GM19099 (cell line): Measurements from ENCODE around the gene ASAP2.

Experiments
- POLR2A ChIP-seq: IDR thresholded peaks from 3 replicates; pipeline ENCODE4 v1.6.1; 2011; ENCODE audit warnings: low read depth; ENCODE audit not compliant: insufficient read length; ENCODE audit errors: extremely low read depth

ASAP2 gene

DNA sequence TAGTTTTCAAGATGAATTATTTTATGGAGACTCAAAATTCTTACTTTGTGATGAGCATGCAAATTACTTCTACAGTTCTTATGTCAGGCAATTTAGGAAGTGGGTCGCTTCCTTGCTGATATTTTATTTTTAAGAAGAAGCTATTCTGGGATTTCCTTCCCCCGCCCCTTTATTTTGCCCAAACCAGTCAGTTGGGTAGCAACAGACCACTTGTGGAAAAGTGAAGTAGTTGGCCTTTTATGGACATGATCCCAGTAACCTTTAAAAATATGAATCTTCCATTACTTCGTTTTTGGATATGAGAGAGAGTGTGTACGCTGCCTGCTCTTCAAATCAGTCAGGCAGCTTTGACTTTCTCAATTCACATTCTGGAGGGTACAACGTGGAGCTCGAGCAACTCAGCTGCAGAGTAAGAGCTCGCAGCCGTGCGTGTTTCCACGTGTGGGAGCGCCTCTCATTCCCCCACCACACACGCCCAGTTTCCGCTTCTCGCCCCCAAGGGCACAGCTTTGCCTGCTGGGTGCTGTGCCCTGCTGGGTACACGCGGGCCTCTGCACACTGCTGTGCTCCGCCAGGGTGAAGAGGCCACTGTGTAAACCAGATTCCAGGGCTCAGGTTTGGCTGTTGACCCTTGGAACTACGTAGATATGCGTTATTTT, 124.1 kb downstream of the ASAP2 start:
- TF ChIP-seq POLR2A = no peak

DNA sequence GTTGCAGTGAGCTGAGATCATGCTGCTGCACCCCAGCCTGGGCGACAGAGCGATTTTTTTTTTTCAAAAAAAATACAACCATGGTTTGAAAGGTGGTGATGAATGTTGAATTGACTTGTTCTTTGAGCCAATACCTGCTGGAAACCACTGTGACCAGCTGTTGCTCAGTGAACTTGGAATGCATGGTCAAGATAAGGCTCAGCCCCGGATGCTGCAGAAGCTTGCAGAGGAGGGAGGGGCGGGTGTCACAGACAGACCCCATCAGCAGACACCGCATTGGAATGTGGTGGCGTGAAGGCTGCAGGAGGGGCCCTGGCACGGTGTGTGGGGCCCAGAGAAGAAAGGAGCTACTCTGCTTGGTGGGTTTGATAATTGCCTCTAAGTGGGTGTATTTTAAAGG, 125.1 kb downstream of the ASAP2 start:
- no peak for TF ChIP-seq POLR2A

DNA sequence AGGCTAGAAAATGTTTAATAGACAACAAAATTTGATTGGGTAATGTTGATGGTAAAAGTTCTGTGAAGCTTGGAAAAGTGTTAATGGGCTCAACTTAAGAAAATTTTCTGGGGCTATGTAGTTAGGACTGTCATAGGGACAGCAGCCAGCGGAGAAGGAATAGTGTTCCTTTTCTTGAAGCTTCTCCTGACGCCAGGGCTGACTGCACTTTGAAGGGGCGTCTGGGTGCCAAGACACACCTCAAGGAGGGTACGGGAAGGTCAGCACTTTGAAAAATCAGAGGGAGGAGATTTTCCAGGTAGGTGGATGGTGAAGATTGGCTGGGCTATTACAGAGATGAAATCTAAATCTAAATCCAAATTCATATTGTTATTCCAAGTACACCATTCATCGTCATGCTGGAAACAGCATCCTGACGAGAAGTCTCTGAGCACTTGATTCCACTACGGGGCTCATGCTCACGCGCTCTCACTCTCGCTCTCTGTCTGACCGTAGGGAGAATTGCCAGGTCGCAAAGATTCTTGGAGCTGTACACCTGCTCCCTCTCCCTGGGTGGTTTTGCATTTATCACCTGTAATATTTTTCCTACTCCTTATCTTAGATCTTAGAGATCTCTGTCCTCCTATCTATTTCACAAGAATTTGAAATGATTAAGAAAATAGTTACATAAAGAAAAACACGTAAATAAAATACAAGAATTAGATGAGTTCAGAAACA, 125.7 kb downstream of the ASAP2 start:
- TF ChIP-seq POLR2A = no peak

- no peak for TF ChIP-seq POLR2A
Observed at GRCh38 chr2:9332853-9333245, 126.2 kb downstream of the ASAP2 start.

- TF ChIP-seq POLR2A = no peak
Observed at GRCh38 chr2:9333591-9334171, 127.1 kb downstream of the ASAP2 start.

DNA sequence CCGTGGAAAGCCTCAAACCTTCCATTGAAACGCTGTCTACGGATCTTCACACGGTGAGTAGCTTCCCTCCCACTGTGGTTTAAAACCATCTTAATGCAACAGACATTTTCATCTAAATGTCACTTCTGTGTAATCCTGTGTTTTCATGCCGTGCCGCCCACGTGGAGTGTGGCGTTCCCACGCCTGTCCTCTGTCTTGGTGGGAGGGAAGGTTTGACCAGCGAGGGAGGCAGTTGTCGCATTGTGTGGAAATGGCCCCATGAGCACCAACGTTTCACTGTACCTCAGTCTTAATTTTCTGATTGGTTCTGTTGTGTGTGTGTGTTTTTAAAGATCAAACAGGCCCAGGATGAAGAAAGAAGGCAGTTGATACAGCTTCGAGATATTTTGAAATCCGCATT, 128.1 kb downstream of the ASAP2 start:
- TF ChIP-seq POLR2A = no peak

GRCh38 chr2:9335322-9335832, 128.8 kb downstream of the ASAP2 start:
- no peak for TF ChIP-seq POLR2A

DNA sequence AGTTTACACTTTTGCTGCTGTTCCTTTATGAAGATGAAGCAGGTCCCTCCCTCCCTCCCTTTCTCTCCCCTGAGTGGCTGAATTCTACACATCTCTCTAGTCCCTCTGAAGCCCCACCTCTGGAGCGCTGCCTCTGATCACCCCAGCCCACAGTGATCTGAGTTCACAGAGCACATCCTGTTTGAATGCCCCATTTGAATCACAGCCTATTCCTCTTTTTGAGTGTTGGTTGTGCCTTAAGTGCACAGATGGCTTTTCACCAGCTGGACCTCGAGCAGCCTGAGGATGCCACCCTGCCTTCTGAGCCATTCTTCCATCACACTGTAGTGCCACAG, 129.6 kb downstream of the ASAP2 start:
- TF ChIP-seq POLR2A = no peak

DNA sequence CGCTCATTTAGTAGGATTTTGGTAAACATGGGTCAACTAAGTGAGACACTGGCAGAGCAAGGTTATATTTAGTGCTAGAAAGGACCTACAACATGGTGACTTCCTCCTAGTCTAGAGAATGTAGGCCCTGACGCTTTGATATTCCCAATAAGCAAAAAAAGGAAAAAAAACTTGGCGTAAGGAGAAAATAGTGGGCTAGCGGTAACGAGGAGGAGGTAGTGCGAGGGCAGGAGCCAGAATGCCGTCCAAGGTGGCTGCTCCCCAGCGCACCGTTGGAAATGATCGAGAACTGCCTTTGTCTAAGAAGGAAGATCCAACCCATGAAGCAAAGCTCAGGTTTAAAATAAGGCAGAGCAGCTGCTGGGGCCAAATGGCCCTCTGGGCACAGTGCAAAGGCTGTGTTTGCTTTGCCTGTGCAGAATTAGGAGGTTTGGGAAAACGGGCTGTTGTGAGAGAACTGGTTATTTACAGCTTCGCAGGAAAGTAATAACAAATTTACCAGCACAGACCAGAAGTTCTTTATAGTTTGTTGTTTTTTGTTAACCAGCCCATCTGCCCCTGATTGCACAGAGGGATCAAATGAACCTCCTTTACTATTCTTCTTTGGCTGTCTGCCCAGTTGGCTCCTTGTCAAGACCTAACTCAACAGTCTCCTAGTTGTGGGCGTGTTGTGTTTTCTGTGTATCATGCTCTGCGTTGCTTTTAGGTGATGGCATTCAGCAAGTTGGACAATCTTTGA, 130.1 kb downstream of the ASAP2 start:
- no peak for TF ChIP-seq POLR2A

DNA sequence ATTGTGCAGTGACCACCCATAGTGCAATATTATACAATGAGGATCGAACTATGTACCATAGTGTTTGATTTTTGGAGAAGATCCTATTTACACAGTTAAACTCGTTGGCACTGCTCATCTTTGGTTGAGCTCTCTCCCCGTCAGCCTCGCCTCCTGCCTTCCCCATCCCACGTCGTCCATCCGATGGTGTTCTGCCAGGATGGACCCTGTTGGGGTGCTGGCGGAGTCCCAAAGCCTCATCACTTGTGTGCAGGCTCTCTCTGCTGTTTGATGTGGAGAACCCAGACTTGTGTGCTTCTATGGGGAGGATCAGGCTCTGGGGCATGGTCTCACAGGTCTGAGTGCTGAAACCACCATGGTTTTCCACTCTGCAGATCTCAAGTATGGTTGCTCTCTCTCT, 131.3 kb downstream of the ASAP2 start:
- no peak for TF ChIP-seq POLR2A

- TF ChIP-seq POLR2A = no peak
Observed at GRCh38 chr2:9341337-9341887, 134.8 kb downstream of the ASAP2 start.

GRCh38 chr2:9342659-9343058, 136.0 kb downstream of the ASAP2 start:
- TF ChIP-seq POLR2A = no peak

DNA sequence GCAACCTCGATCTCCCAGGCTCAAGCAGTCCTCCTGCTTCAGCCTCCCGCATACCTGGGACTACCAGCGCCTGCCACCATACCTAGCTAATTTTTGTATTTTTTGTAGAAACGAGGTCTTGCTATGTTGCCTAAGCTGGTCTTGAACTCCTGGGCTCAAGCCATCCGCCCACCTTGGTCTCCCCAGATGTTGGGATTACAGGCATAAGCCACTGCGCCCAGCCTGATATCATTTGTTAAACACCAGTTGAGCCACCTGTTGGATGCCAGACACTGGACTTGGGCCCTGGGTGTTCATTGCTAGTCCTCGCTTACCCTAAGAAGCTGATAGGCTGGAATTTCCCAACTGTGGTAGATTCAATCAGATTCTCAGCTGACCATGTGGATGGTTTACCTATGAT, 136.9 kb downstream of the ASAP2 start:
- TF ChIP-seq POLR2A = no peak

DNA sequence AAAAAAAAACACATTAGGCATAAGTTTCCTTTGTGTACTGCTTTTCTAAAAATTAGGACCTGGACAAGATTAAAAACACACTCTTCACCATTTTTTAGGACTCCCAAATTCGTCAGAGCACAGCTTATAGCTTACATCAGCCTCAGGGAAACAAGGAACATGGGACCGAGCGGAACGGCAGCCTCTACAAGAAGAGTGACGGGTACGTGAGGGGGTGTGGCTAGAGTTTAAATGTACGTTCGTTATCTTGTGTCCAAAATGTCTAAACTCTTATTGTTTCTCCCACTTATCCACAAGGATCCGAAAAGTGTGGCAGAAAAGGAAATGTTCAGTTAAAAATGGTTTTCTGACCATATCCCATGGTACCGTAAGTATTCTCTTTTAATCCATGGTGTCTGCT, 137.8 kb downstream of the ASAP2 start:
- no peak for TF ChIP-seq POLR2A

DNA sequence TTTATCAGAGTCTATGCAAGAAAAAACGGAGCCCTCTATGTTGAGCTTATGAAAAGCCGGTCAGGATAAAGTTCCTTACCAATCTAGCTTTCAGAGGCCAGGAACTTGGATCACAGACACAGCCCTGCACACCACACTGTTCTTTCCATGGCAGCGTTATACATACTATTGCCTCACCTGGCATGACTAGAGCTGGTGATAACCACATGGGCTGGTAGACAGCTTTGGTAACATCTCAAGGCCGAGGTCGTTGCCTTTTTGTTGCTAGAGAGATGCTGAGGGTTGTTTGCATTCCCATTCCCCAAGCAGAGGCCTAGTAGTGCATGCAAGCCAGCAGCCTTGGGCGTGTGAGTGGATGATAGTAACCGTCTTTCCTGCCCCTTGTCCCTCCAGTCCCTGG, 138.7 kb downstream of the ASAP2 start:
- TF ChIP-seq POLR2A = no peak
